GM21529 (cell line): ENCODE data around the gene HTRA3.

ENCODE experiments used
- ATAC-seq: cut with Tn5 transposase; IDR thresholded peaks from one replicate; pipeline ENCODE4 v1.9.1; 2021; ENCODE audit not compliant: unreplicated experiment

The HTRA3 gene

DNA sequence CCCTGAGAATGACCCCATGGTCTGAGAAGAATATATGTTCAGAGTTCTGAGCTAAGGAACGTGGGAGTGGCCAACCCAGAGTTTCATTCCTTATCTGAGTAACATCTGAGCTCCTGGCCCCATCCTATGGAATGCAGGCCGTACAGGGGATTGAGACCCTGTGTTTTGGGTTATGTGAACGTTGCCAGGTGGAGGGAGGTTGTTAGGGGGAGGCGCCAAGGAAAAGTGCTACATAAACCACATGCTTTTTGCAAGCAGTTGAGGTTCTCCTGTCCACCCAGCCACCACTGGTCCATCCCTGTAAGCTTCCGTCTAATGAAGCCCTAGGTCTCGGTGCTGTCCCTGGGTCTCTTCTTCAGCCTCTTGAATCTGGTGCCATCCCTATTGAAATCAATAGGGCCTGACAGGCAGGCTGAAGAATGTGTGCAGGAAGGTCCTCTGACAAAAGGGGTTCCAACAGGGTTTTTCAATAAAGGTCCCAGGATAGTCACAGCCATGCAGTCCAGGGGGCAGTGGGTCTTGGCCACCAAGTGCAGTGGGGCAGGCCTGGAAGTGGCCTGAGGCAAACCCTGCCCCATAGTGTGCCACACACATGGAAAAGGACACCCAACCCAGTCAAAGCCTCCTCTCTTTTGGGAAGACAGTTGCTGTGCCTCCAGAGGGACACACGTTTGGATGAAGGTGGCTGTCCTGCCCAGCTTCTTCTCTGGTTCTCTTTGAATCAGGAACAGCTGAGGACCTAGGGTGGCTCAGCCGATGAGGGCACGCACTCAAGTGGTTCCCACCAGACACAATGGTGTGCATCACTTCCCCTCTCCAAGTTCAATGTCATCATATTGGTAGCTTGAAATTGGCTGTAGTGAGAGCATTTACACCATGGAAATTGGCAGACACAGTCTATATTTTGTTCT lies 53.5 kb downstream of the HTRA3 start:
- no peak for ATAC-seq

DNA sequence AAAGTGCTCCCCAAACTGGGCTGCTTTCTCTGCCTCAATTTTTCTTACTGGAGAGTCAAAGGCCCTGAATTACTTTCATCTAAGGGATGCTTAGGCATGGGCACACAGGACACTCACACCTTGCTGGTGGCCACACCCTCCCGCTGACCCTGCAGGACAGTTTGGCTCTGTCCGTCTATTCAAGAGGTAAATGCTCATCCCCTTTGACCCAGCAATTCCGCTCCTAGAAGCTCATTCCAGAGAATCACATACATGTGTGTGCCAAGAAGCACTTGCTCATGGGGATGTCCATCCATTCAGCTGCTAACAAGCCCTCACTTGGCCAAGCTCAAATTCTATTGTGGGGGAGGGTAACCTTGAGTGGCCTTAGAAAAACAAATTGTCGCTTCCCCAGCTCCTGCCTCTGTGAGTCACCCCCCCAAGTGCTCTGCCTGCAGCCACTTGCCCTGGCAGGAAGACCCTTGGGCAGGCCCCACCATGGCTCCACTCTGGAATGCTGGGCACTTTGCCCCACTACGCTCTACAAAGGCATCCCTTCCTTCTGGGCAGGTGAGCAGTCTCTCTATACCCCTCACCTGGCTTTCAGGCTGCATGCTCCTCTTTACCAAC lies 54.5 kb downstream of the HTRA3 start:
- ATAC-seq, result no peak

DNA sequence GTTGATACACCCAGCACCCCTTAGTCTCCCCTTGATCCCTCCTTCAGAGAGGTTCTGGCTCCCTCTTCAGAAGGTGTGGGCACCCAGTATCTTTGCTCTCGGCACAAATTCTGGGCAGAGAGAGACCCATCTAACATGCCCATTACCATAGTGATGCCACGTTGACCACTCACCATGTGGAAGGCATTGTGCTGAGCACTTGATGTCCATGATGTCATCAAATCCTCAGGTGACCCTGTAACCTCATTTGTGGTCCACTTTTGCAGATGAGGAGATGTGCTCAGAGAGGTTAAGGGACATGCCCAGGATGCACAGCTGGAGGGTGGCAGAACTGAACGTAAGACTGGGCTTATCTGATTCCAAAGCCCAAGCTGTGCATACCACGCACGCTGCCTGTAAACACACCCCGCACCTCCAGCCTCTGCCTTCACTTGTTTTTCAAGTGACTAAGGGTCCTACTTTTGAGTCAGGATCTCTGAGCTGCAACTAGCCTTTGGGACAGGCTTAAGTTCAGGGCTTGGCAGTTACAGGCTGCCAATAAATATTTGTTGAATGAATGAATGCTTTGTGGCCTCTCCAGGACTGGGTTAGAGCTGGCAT lies 55.2 kb downstream of the HTRA3 start:
- ATAC-seq, result no peak

DNA sequence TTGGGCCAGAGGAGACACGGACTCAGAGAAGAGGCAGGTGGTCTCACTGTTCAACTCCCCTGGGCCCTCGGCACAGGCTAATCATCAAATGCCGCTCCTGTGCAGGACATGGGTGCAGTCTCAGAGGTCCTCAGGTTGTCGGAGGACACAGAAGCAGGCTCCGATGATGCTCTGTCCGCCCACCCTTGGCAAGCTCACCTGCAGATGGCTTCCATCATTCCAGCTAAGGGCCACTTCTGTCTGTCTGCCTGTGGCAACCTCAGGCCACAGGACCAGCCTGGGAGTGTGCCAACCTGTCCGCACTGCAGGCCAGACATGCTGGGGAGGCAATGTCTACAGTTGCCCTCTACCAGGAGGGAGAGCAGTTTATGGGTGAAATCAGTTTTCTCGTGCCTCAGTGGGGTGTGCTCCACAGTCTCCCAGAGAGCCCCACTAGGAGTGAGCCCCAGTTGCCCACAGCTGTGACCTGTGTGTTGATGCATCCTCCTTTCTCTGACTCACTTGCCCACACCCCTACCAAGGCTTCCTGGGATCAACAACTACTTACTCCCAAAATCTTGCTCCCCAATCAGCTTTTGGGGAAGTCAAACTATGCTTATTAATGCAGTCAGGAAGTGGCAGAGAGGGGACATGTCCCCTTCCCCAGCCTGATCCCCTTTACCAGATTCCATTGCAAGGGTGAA lies 55.9 kb downstream of the HTRA3 start:
- no peak for ATAC-seq

DNA sequence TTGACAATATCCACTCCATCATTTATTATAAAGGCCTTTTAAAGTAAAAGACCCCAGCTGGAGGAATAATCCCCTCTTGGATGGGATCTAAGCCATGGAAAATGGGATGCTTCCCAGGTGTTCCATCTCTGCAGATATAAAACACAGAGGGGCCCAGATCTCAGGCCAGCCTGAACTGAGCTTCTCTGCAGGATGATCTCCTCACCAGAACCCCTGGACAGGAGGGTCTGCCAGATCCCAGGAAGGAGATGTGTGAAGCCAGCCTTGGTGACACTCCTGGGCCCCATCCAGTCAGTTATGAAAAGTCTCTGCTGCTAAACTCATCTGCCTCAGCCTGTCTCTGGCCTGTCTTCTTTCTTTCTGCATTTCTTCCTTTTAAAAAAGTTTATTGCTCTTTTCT lies 56.7 kb downstream of the HTRA3 start:
- ATAC-seq, result no peak

DNA sequence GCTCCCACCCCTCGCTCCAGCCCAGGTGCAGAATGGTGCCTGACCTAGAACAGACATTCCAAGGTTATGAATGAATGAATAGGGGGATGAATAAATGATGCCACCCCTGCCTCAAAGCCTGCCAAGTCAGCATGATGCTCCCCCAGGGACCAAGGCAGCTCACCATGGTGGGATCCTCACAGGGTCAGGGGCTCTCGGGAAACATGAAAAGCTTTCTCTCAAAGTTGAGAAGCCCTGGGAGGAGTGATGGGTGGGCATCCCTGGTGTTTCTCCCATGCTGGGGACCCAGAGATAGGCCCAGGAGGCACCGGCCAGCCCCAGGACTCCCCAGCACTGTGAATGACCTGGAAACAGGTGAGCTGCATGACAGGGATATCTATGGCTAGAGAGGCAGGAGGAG lies 58.9 kb downstream of the HTRA3 start:
- ATAC-seq, result no peak

DNA sequence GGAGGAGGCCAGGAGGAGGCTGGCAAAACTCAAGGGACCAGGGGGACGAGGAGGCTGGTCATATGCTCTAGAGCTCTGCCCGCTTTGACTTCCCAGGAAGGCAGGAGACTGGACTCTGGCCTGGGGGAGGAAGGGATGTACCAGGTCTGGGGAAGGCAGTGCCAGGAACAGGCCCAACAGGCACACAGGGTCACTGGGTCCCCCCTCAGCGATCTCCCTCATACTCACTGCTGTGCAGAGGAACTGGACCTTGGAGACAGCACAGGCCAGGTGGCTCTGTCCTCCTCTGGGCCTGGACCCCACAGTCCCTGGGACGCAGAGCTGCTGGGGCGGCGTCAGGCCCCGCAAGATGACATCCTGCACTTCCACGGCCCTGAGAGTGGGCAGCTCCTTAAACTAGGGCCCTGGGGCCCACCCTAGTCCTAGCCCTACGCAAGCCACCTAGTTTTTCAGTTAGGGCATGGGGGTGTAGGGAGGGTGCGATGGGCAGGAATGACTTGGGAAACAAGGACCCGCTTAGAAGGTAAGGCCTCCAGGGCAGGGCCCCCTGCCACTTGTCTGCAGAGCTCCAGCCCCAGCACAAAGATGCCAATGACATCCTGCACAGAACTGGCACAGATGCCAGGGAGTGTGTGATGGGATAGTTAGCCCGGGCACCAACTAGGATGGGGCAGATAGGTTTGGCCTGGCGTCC lies 59.5 kb downstream of the HTRA3 start:
- no peak for ATAC-seq

GRCh38 chr4:8329560-8329858 lies 60.0 kb downstream of the HTRA3 start:
- no peak for ATAC-seq

DNA sequence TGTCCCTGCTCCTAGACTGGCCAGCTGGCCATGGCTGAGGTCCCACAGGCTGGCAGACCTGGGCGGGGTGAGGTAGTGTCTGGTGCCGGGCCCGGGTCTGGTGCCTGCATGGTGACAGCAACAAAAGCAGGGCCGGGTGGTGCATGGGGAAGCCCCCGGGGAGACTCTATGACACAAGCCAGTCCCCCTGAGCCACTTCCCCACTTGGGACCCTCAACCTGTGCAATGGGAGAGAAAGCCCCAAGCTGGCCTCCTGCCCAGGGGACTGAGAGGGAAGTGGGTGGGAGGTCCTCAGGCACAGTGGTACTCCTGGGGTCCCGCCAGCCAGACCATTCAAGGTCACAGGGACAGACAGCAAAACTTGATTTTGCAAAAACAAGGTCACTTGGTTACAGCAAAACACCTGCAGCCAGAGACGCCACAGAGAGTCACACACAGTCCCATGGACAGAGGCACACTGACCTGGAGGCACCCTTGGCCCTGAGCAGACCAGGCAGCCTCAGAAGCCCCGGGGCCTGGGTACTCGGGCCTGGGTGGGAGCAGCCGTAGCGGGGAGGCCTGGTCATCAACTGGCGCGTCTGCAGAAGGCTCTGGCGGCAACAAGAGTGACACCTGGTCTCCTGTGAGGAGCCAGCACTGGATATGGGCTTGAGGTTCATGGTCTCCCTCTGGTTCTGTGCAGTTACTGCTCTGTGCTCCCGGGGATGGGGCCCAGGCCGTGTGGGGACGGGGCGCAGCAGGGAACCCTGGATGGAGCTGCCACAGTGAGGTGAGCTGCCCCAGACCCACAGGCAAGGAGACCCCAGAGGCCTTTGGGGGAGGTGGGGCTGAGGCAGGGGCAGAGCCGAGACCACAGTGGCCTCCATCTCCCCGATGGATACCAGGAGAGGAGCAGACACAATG lies 60.6 kb downstream of the HTRA3 start:
- no peak for ATAC-seq

DNA sequence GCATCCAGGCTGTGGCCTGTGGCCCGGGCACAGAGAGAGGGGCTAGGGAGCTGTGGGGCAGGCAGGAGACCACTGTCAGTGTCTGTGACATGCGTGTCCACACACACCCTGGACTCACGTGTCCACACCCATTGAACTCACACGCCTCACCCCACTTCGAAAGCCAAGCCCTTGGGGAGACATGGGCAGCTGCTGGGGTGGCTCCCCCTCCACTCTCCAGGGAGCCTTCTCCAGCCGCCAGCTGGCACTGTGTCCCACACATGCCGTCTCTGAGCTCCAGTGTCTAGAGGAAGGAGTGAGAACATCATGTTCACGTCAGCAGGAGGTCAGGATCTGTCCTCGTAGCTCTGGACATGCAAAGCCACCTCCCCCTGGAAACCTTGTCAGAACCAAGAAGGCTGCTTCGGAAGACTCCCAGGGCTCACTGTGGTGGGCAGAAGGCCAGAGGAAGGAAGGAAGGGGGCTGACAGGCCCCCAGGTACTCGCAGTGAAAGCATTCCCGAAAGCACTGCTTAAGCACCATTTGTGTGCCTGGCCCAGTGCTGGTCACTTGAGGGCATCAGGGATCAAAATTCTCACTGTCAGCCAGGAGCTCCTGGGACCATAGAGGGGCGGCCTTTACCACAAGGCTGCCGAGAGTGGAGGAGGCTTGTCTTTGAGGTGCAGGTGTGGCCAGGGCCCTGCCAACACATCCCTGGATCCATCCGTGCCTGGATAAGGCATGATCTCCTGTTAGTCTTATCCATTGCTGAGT lies 61.4 kb downstream of the HTRA3 start:
- ATAC-seq, result no peak

- ATAC-seq, result no peak
These were observed 62.0 kb downstream of the HTRA3 start for GRCh38 chr4:8331575-8331955.

GRCh38 chr4:8332038-8332857 lies 62.7 kb downstream of the HTRA3 start:
- ATAC-seq, result no peak

GRCh38 chr4:8332891-8333331 lies 63.4 kb downstream of the HTRA3 start:
- ATAC-seq, result no peak

GRCh38 chr4:8333726-8334460 lies 64.3 kb downstream of the HTRA3 start:
- ATAC-seq, result no peak

DNA sequence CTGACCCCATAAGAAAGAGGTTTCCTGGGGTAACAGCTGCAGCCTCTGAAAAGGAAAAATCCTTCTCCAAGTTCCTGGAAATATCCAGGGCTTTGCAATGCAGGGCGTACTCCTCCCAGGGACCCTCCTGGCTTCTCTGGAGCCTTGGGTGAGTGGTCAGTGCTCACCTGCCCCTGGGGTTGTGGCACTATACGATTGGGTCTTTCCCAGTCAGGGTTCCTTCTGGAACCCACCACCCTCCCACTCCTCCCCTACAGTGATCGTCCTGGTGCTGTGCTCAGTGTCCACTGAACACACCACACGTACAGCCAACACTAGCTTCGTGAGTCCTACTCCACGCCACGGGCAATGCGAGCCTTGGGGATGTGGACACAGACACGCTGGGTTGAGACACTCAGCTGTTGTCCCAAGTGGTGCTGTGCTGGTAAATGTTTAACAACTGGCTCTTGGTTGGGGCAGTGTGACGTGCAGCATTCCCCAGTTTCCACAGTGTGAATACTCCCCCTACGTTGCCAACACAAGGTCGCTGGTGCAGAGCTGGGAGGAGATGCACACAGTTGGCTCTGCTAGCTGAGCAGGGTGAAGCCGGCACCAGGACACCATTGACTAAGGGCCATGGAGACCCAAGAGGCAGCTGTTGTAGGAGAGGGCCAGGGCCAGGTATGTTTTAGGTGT lies 65.4 kb downstream of the HTRA3 start:
- ATAC-seq, result no peak

- no peak for ATAC-seq
These were observed 66.3 kb downstream of the HTRA3 start for GRCh38 chr4:8335848-8336247.

DNA sequence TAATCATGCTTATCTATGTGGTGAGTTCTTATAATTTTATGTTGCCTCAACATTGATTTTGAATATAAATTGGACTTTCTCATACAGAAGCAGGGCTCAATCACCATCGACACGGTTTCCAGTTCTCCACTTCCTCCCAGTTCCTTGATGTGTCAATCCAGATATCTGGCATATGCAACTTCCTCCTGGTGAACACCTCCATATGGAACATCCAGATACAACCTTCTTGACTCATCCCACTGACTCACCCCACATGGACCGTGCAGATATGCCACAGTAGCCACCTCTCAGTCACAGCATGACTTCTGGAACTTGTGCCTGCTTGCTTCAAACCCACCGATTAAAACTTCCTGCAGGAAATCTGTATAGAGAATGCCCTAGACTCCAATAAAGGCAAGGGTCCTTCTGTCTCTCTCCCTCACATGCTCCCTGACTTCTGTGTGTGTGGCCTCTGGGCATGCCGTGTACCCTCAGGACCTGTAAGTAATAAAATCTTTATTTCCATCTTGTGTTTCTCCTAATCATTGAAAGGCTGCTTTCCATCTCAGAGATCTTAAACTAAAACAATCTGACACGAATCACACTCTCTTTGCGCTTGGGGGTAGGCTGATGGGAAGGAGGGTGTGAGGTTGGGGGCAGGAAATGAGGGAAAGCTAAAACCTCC lies 67.0 kb downstream of the HTRA3 start:
- no peak for ATAC-seq
